ENCODE data around the gene ZNF497.

The ZNF497 gene

GRCh38 chr19:58362272-58362994 lies at the start of gene ZNF497:
ZNF497 (minus strand) TSS chr19:58362751; CDS start chr19:58357635, 5,116 bp downstream.
- H3K79me2 ChIP-seq, result no peaks in the 10 kb centered on the region
- H3K9ac ChIP-seq, result peak within 1 kb of the TSS; percentile 87
- H3K27me3 ChIP-seq (ENCODE audit: control insufficient read depth, insufficient read depth, low read length), result no peaks in the 10 kb centered on the region
- H3K4me2 ChIP-seq (ENCODE audit: low read length), result peak within 1 kb of the TSS; percentile 100
- H3K27ac ChIP-seq, result peak within 1 kb of the TSS; percentile 98
- H3K4me3 ChIP-seq (ENCODE audit: low read depth, low read length), result peak within 1 kb of the TSS; percentile 93
- H3K36me3 ChIP-seq (ENCODE audit: control insufficient read depth, insufficient read depth, low read length), result no peaks in the 10 kb centered on the region
- H3K4me1 ChIP-seq, result no peaks in the 10 kb centered on the region
- TF ChIP-seq, protein P1, sequence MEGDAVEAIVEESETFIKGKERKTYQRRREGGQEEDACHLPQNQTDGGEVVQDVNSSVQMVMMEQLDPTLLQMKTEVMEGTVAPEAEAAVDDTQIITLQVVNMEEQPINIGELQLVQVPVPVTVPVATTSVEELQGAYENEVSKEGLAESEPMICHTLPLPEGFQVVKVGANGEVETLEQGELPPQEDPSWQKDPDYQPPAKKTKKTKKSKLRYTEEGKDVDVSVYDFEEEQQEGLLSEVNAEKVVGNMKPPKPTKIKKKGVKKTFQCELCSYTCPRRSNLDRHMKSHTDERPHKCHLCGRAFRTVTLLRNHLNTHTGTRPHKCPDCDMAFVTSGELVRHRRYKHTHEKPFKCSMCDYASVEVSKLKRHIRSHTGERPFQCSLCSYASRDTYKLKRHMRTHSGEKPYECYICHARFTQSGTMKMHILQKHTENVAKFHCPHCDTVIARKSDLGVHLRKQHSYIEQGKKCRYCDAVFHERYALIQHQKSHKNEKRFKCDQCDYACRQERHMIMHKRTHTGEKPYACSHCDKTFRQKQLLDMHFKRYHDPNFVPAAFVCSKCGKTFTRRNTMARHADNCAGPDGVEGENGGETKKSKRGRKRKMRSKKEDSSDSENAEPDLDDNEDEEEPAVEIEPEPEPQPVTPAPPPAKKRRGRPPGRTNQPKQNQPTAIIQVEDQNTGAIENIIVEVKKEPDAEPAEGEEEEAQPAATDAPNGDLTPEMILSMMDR (IDR thresholded peaks at IDR 0.05), result peak; percentile 14
- H2AFZ ChIP-seq, result peak within 1 kb of the TSS; percentile 97
- H3K9me3 ChIP-seq (ENCODE audit: control insufficient read depth, low read length), result no peaks in the 10 kb centered on the region

GRCh38 chr19:58409010-58409790 lies 46.6 kb upstream of the ZNF497 start:
- Histone ChIP-seq H3K36me3 (ENCODE audit: control insufficient read depth, insufficient read depth, low read length) (no peaks in the 10 kb centered on the region), H3K27ac (peak overlapping the region; percentile 87), H3K79me2 (peaks cover 24% of the 10 kb centered on the region), H3K4me2 (ENCODE audit: low read length) (peak overlapping the region; percentile 89), H3K9ac (peak overlapping the region; percentile 74), H3K4me3 (ENCODE audit: low read depth, low read length) (peak overlapping the region; percentile 89), H2AFZ (peak overlapping the region; percentile 96), H3K4me1 (peaks cover 9% of the 10 kb centered on the region), H3K9me3 (ENCODE audit: control insufficient read depth, low read length) (no peaks in the 10 kb centered on the region), H3K27me3 (ENCODE audit: control insufficient read depth, insufficient read depth, low read length) (no peaks in the 10 kb centered on the region)
- TF ChIP-seq, protein P1 (IDR thresholded peaks at IDR 0.05), result no peak

- Histone ChIP-seq H3K27ac (peak within 1 kb of the TSS; percentile 87), H3K4me1 (peaks cover 9% of the 10 kb centered on the region), H3K79me2 (peaks cover 19% of the 10 kb centered on the region), H3K9ac (peak within 1 kb of the TSS; percentile 92), H3K4me2 (ENCODE audit: low read length) (peak within 1 kb of the TSS; percentile 89), H3K36me3 (ENCODE audit: control insufficient read depth, insufficient read depth, low read length) (no peaks in the 10 kb centered on the region), H3K9me3 (ENCODE audit: control insufficient read depth, low read length) (no peaks in the 10 kb centered on the region), H2AFZ (peak within 1 kb of the TSS; percentile 96), H3K4me3 (ENCODE audit: low read depth, low read length) (peak within 1 kb of the TSS; percentile 89), H3K27me3 (ENCODE audit: control insufficient read depth, insufficient read depth, low read length) (no peaks in the 10 kb centered on the region)
- TF ChIP-seq, protein P1 (IDR thresholded peaks at IDR 0.05), result no peak
Measured at GRCh38 chr19:58408152-58409009, 45.8 kb upstream of the ZNF497 start, which contains the start of gene ZNF584. ZNF584 (plus strand) TSS chr19:58408649; CDS start chr19:58409148, 499 bp downstream.

DNA sequence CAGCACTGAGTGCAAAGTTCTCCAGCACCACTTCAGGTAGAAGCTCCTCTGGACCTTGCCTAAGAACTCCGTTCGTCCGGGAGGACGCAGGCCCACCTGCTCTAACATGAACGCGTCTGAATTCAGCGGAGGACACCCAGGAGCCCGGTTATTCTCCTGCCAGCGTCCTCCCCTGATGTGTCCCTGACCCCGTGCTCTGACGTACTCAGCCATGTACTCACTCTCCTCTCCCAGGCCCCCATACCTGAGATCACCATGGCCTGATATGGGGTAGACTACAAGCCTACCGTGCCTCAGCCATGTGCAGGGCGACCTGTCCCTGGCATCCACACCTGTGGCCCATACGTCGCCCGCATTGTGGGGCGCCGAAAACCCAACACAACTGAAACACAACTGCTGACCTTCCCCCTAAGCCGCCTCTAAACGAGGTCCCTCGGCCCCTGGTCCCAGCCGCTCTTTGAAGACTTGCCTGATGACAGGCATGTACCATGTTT lies 45.2 kb upstream of the ZNF497 start:
- Histone ChIP-seq H3K4me2 (ENCODE audit: low read length) (peak overlapping the region; percentile 89), H3K27ac (peak overlapping the region; percentile 87), H3K79me2 (peaks cover 16% of the 10 kb centered on the region), H2AFZ (peak overlapping the region; percentile 96), H3K4me1 (peaks cover 9% of the 10 kb centered on the region), H3K36me3 (ENCODE audit: control insufficient read depth, insufficient read depth, low read length) (no peaks in the 10 kb centered on the region), H3K9ac (peak overlapping the region; percentile 92), H3K4me3 (ENCODE audit: low read depth, low read length) (peak overlapping the region; percentile 89), H3K27me3 (ENCODE audit: control insufficient read depth, insufficient read depth, low read length) (no peaks in the 10 kb centered on the region), H3K9me3 (ENCODE audit: control insufficient read depth, low read length) (no peaks in the 10 kb centered on the region)
- TF ChIP-seq, protein P1 (IDR thresholded peaks at IDR 0.05), result no peak
